HL-60/S4 treated with phorbol 12-myristate 13-acetate at 8.2 ng/mL for 4 days and 3 days (cell line): ENCODE measurements around the gene PMCH.
"Not testable (repeated sequence)": the region's sequence is repeated elsewhere in the genome, so short reads cannot be mapped to it uniquely, and the experiment has no call there.

ENCODE experiments used
- in situ Hi-C: fragments of 300-500 bp; cut with MboI; formaldehyde crosslinking; loops from 2 replicates; pipeline ENCODE4 v1.15.0; 2022; ENCODE audit warnings: low sequenced_read_pairs

PMCH gene

DNA sequence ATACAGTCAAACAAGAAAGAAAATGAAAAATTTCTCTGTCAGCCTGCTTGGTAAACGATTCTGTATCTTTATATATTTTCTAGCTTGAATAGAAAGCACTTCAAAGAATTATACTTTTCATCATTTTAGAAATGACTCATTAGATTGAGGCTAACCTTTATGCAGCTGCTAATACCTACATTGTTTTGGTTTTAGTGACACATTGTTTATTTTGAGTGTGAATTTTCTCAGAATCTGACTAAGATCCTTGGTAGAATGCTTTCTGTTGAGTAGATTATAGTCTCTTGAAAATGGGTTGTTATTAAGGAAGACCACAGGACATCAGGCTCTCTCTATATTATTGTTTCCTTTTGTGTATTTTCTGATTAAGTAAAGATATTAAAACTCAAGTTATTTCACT is at the start of gene PMCH:
Gene PMCH, minus strand, starts transcription at position 45 of the 400 bp plus-strand sequence. CDS start 63 bp downstream, outside the sequence.
- in situ Hi-C loops: no loop called here

DNA sequence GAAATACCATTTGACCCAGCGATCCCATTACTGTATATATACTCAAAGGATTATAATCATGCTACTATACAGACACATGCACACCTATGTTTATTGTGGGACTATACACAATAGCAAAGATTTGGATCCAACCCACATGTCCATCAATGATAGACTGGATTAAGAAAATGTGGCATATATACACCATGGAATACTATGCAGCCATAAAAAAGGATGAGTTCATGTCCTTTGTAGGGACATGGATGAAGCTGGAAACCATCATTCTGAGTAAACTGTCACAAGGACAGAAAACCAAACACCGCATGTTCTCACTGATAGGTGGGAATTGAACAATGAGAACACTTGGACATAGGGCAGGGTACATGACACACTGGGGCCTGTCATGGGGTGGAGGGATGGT is 43.2 kb upstream of the PMCH start:
- in situ Hi-C loops: not testable (repeated sequence)

DNA sequence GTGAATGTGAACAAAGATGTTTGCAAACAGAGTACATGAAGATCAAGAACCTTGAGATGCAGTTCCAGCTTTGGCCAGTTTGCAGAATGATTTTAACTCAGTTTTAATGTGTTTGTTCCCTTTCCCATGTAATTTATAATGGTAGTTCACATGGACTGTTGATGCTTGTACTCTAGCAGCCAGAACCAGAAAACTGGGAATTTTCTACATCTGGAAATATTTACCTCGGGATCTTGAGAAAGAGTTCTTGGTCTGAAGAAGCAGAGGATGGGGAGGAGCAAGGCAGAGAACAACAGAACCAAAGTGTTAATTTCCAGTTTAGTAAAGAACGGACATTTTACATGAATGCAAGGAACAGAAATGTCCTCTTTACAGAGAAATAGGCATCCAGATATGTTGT is 37.0 kb upstream of the PMCH start:
- in situ Hi-C loops: no loop called here

DNA sequence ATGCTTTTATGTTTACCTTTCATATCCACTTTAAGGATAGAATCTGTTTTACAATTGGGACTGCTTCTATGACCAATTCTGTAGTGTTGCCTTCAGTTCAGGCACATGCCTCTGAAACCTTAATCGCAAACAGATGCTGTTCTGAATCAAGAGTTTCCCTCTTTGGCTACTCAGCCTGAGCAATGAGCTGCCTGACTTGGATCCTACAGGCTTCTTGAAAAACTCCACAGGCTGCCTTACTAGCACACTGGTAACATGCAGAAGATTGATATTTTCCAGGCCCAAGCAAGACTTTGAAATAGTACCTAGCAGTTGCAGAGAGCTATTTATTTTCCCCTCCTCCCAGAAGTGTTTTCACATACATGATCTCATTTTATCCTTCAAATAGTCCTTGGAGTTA is 34.8 kb upstream of the PMCH start:
- in situ Hi-C loops: no loop called here

DNA sequence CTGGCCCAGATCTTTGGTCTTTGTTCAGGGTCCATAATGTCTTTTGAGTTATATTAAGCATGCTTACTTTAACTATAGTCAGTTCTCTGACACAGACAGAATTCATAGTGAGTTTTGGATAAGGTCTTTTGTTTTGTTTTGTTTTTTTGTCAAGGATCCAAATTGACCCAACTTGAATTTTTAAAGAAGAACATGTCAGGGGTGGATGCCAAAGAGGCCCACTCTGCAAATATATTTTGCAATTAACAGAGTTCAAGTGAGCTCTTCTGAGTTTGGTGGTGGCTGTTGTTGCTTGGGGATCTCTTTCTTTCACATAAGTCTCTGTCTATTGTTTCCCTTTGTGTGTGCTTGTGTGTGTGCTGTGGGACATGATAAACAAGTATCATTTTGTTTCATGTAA is 34.4 kb upstream of the PMCH start:
- in situ Hi-C loops: no loop called here

- in situ Hi-C loops: no loop called here
Measured at GRCh38 chr12:102227954-102228353, 30.3 kb upstream of the PMCH start.

GRCh38 chr12:102220736-102221135 is 23.1 kb upstream of the PMCH start:
- in situ Hi-C loops: no loop called here

DNA sequence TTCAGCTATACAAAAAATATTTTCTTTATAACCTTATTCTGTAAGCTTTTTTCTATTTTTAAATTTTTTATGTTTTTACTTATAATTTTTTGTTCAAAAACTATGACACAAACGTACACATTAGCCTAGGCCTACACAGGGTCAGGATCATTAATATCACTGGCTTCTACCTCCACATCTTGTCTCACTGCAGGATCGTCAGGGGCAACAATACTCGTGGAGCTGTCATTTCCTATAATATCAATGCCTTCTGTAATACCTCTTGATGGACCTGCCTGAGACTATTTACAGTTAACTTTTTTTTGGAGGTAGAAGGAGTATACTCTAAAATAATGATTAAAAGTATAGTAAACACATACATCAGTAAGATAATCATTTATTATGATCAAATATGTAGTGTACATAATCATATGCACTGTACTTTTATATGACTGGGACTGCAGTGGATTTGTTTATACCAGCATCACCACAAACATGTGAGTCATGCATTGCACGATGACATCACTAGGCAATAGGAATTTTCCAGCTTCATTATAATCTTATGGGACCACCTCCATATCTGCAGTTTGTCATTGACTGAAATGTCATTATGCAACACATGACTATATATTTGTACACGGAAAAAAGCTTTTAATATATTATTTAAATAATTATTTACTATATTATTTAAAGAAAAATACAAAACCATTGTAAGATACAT is 18.5 kb upstream of the PMCH start:
- in situ Hi-C loops: no loop called here

- in situ Hi-C loops: no loop called here
Measured at GRCh38 chr12:102204025-102204424, 6.4 kb upstream of the PMCH start.

- in situ Hi-C loops: no loop called here
Measured at GRCh38 chr12:102202556-102202955, 4.9 kb upstream of the PMCH start.

- in situ Hi-C loops: no loop called here
Measured at GRCh38 chr12:102201436-102202061, 3.9 kb upstream of the PMCH start.

DNA sequence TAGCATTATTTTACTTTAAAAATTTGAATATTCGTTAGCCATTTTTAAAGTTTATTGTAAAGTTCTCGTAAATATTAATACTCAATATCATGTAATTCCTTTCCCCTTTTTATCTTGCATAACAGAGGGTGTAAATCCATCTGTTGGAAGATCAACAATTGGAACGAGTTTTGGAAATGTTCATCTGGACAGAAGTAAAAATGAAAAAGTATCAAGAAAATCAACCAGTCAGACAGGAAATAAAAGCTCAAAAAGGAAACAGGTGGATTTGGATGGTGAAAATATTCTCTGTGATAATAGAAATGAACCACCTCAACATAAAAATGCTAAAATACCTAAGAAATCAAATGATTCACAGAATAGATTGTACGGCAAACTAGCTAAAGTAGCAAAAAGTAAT is 1.8 kb downstream of the PMCH start:
- in situ Hi-C loops: no loop called here

GRCh38 chr12:102182635-102183034 is 15.0 kb downstream of the PMCH start:
- in situ Hi-C loops: no loop called here

- in situ Hi-C loops: no loop called here
Measured at GRCh38 chr12:102174761-102175160, 22.9 kb downstream of the PMCH start.

GRCh38 chr12:102174117-102174516 is 23.5 kb downstream of the PMCH start:
- in situ Hi-C loops: no loop called here

GRCh38 chr12:102172436-102172835 is 25.2 kb downstream of the PMCH start:
- in situ Hi-C loops: no loop called here

- in situ Hi-C loops: no loop called here
Measured at GRCh38 chr12:102171951-102172350, 25.7 kb downstream of the PMCH start.

DNA sequence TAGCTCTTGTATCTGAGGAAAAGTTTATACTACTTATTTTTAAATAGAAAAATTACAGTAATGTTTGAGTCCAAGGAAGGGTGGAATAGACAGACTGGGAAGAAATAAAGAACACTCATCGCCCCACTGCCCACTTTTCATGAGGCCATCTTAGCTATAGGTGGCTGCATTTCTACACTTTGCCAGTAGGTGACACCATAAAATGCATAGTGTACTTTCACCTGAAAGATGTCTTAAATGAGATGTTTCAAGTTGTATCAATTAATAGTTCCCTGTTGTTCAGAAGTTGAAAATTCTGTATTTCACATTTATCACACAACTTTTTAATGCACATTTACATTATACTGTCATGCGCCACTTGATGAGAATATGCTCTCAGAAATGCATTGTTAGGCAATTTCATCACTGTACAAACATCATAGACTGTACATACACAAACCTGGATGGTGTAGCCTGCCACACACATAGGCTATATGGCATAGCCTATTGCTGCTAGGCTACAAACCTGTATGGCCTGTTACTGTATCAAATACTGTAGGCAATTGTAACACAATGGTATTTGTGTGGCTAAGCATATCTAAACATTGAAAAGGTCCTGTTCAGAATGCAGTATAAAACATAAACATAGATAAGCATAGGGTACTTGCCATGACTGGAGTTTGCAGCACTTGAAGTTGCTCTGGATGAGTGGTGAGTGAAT is 27.6 kb downstream of the PMCH start:
- in situ Hi-C loops: no loop called here

GRCh38 chr12:102167821-102168604 is 29.6 kb downstream of the PMCH start:
- in situ Hi-C loops: no loop called here

DNA sequence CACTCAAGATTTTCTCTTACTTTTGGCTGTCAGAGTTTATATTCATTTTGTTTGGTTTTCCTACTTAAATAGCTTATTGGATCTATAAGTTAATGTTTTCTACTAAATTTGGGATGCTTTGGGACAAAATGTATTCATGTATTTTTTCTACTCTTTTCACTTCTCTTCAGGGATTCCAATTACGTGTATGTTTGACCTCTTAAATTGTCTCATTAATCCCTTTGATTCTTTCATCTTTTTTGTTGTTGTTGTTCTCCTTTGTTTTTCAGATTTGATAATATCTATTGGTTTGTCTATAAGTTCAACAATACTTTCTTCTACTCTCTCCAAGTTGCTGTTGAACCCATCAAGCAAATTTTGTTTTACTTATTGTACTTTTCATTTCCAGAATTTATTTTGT is 34.2 kb downstream of the PMCH start:
- in situ Hi-C loops: no loop called here

GRCh38 chr12:102155206-102155605 is 42.4 kb downstream of the PMCH start:
- in situ Hi-C loops: not testable (repeated sequence)
